HEK293 (cell line): ENCODE data around the gene SREBF2.
A peak's percentile ranks its signal among the peaks of the same experiment; 100 is the strongest.

ENCODE experiments used
- CTCF ChIA-PET: fragments of 350-600 bp; formaldehyde crosslinking; extraction: SDS; loops from one replicate; lab custom pipeline; 2021; ENCODE audit warnings: antibody characterized with exemption; lab: Yijun Ruan, JAX
- POLR2A ChIA-PET: fragments of 300-600 bp; formaldehyde crosslinking; extraction: SDS; loops from one replicate; lab custom pipeline; 2020; ENCODE audit warnings: antibody characterized with exemption, inconsistent platforms; lab: Yijun Ruan, JAX
- H3K27ac ChIP-seq: fragments of 200-500 bp; sonication (Bioruptor generic); 2 replicates; pipeline ENCODE4 v1.5.1; 2014; ENCODE audit warnings: low read depth, low read length, control low read depth, inconsistent platforms; ENCODE audit errors: extremely low read depth
- H3K36me3 ChIP-seq, 2 experiments: fragments of 200-500 bp in 1 of 2; sonication (Bioruptor generic) in 1 of 2; 1 replicate in 1 of 2; 2 replicates in 1 of 2; pipeline ENCODE4 v1.5.1; 2014 to 2017; ENCODE audit warnings: inconsistent platforms in 2 of 2, low read length in 2 of 2; ENCODE audit not compliant: control insufficient read depth in 2 of 2, insufficient read depth in 1 of 2
- H3K4me1 ChIP-seq: fragments of 200-500 bp; sonication (Bioruptor generic); 2 replicates; pipeline ENCODE4 v1.5.1; 2014; ENCODE audit warnings: mild to moderate bottlenecking, low read length, inconsistent platforms; ENCODE audit not compliant: control insufficient read depth, insufficient read depth
- H3K4me3 ChIP-seq: 2 replicates; pipeline ENCODE4 v1.5.1; 2011; ENCODE audit warnings: low read depth, mild to moderate bottlenecking, control low read depth, low read length, moderate library complexity
- H3K9me3 ChIP-seq: fragments of 200-500 bp; sonication (Bioruptor generic); 2 replicates; pipeline ENCODE4 v1.5.1; 2014; ENCODE audit warnings: low read depth, low read length, inconsistent platforms; ENCODE audit not compliant: control insufficient read depth, insufficient read depth
- PRDM10 ChIP-seq: fragments of 450-650 bp; formaldehyde crosslinking; IDR thresholded peaks from 2 replicates; pipeline ENCODE4 v1.5.1; 2016; ENCODE audit warnings: missing biosample characterization, missing genetic modification characterization
- ZBTB11 ChIP-seq: fragments of 450-650 bp; formaldehyde crosslinking; conservative IDR thresholded peaks from 2 replicates; pipeline ENCODE4 v1.5.1; 2016; ENCODE audit warnings: low read depth, missing biosample characterization, missing genetic modification characterization
- ZIC2 ChIP-seq: fragments of 450-650 bp; formaldehyde crosslinking; IDR thresholded peaks from 2 replicates; pipeline ENCODE4 v1.5.1; 2016; ENCODE audit warnings: missing biosample characterization, missing genetic modification characterization
- ZNF202 ChIP-seq: fragments of 450-650 bp; formaldehyde crosslinking; IDR thresholded peaks from 2 replicates; pipeline ENCODE4 v1.5.1; 2016; ENCODE audit warnings: missing biosample characterization, missing genetic modification characterization, borderline replicate concordance
- ZNF23 ChIP-seq: fragments of 450-650 bp; formaldehyde crosslinking; IDR thresholded peaks from 2 replicates; pipeline ENCODE4 v1.5.1; 2016; ENCODE audit warnings: missing biosample characterization, missing genetic modification characterization, borderline replicate concordance
- ZNF324 ChIP-seq: fragments of 450-650 bp; formaldehyde crosslinking; IDR thresholded peaks from 2 replicates; pipeline ENCODE4 v1.5.1; 2016; ENCODE audit warnings: missing biosample characterization, missing genetic modification characterization
- ZNF335 ChIP-seq: fragments of 450-650 bp; formaldehyde crosslinking; conservative IDR thresholded peaks from 2 replicates; pipeline ENCODE4 v1.5.1; 2016; ENCODE audit warnings: missing biosample characterization, missing genetic modification characterization
- ZNF76 ChIP-seq: fragments of 450-650 bp; formaldehyde crosslinking; IDR thresholded peaks from 2 replicates; pipeline ENCODE4; 2016; ENCODE audit warnings: low read depth, missing biosample characterization, missing genetic modification characterization, borderline replicate concordance
- ZXDB ChIP-seq: fragments of 450-650 bp; formaldehyde crosslinking; IDR thresholded peaks from 2 replicates; pipeline ENCODE4 v1.5.1; 2016; ENCODE audit warnings: missing biosample characterization, missing genetic modification characterization

The SREBF2 gene

GRCh38 chr22:41810022-41810421, 22.9 kb upstream of the SREBF2 start:
- ChIA-PET POLR2A (interaction anchor here (0.6 to 1.2 kb wide), 2 partner anchors 10 to 889 kb away, joined by 3 to 8 read pairs; partner anchors contain the start of gene CCDC134), CTCF (interaction anchor here (2.0 kb wide), 1 partner anchor 113 kb away, joined by 8 read pairs; no protein-coding TSS in a partner anchor)
- Histone ChIP-seq H3K4me1 (no peaks in the 10 kb centered on the region), H3K4me3 (no peak overlapping the region), H3K36me3 (peaks cover 0 to 51% of the 10 kb centered on the region in 2 experiments), H3K9me3 (no peaks in the 10 kb centered on the region)
- TF ChIP-seq PRDM10 (tag by site-specific recombination): 0 out of 2 replicates have a peak, but pooled peaks have one; percentile 25
- TF ChIP-seq ZNF76 (tag by site-specific recombination): no peak
- no peak for TF ChIP-seq ZNF202
- TF ChIP-seq, all 188 proteins: peak for 1
- H3K27ac ChIP-seq: no peak overlapping the region

GRCh38 chr22:41812805-41813545, 19.9 kb upstream of the SREBF2 start:
- peaks cover 10 to 64% of the 10 kb centered on the region in 2 experiments for H3K36me3 ChIP-seq
- no peak overlapping the region for H3K27ac ChIP-seq
- ChIA-PET CTCF (interaction anchor here (1.5 kb wide), 1 partner anchor 67 kb away, joined by 5 read pairs; no protein-coding TSS in a partner anchor), POLR2A (interaction anchor here (2.2 kb wide), 1 partner anchor 12 kb away, joined by 7 read pairs; the partner anchor contains the start of gene CCDC134)
- TF ChIP-seq ZNF324 (tag by site-specific recombination) (no peak), ZNF23 (tag by site-specific recombination) (no peak), ZXDB (no peak)
- no peak overlapping the region for H3K4me3 ChIP-seq
- no peaks in the 10 kb centered on the region for H3K4me1 ChIP-seq
- H3K9me3 ChIP-seq: no peaks in the 10 kb centered on the region

GRCh38 chr22:41813726-41814410, 19.0 kb upstream of the SREBF2 start:
- H3K36me3 ChIP-seq: peaks cover 10 to 65% of the 10 kb centered on the region in 2 experiments
- H3K4me3 ChIP-seq: no peak overlapping the region
- H3K27ac ChIP-seq: no peak overlapping the region
- no peaks in the 10 kb centered on the region for H3K9me3 ChIP-seq
- H3K4me1 ChIP-seq: no peaks in the 10 kb centered on the region
- TF ChIP-seq ZIC2 (tag by site-specific recombination) (peak; percentile 18; the same call in 1 of the 2 replicates), ZNF335 (no peak)
- ChIA-PET POLR2A (interaction anchor here (2.2 kb wide), 1 partner anchor 13 kb away, joined by 7 read pairs; the partner anchor contains the start of gene CCDC134), CTCF (interaction anchor here (0.7 to 1.5 kb wide), 3 partner anchors 39 to 117 kb away, joined by 5 to 7 read pairs (median 5); no protein-coding TSS in a partner anchor)

GRCh38 chr22:41815716-41816115, 17.2 kb upstream of the SREBF2 start:
- no peaks in the 10 kb centered on the region for H3K4me1 ChIP-seq
- CTCF ChIA-PET: interaction anchor here (1.3 kb wide), 1 partner anchor 119 kb away, joined by 4 read pairs; no protein-coding TSS in a partner anchor
- H3K4me3 ChIP-seq: no peak overlapping the region
- no peak overlapping the region for H3K27ac ChIP-seq
- peaks cover 10 to 64% of the 10 kb centered on the region in 2 experiments; a peak in 2 of 3 replicates for H3K36me3 ChIP-seq
- POLR2A ChIA-PET: interaction anchor here (0.9 kb wide), 1 partner anchor 15 kb away, joined by 4 read pairs; the partner anchor contains the start of gene CCDC134
- no peaks in the 10 kb centered on the region for H3K9me3 ChIP-seq
- TF ChIP-seq ZNF335 (no peak), PRDM10 (tag by site-specific recombination) (peak; percentile 89), ZBTB11 (tag by site-specific recombination) (no peak)
